ENCODE results near the gene QPCT. TPM values are rescaled to one million over a fixed set of nuclear protein-coding genes. Genes with fewer than 3 reads are reported as not detected.

QPCT gene
- total RNA-seq, 1 experiment from 2014 or later: not detected

DNA sequence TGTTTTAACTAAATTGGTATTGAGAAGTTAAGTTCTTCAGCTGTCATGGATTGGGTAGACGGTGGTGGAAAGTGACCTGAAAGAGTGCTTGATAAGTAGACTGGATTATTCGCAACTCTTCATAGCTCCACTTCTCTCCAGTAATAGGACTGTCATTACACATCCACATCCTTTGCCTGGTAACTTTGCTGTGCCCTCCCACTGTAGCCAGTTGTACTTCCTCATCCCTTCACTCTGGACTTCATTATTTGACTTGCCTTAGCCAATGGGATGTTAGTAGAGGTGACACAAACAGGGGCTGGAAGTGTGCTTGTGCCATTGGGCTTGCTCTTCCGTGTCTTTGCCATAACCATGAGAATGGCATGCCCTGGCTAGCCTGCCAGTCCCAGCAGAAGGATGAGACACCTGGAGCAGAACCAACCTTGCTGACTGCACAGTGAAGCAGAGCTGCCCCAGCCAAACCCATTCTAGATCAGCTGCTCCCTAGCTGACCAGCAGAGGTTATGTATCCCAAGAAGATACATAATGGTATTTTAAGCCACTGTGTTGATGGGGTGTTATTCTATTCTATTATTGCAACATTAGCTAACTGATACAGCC lies 16.9 kb downstream of the QPCT start:
- Histone ChIP-seq H2BK5ac (ENCODE audit: insufficient read length, low read length) (no peak overlapping the region), H3K9ac (ENCODE audit: extremely low read depth, insufficient read length, low read length) (no peak overlapping the region), H2AK5ac (ENCODE audit: insufficient read length, low read length) (no peak overlapping the region), H3K4ac (ENCODE audit: low read depth, low read length) (no peak overlapping the region), H3K9me3 (ENCODE audit: control insufficient read depth, low read depth, low read length) (no peaks in the 10 kb centered on the region), H3K23me2 (ENCODE audit: insufficient read length, low read depth, low read length, poor library complexity, severe bottlenecking) (no peaks in the 10 kb centered on the region), H3K4me1 (ENCODE audit: insufficient read depth, low read length) (no peaks in the 10 kb centered on the region), H3K79me2 (ENCODE audit: insufficient read depth, low read length) (no peaks in the 10 kb centered on the region), H3K14ac (ENCODE audit: insufficient read depth, low read length) (no peak overlapping the region), H2BK12ac (ENCODE audit: insufficient read length, low read depth, low read length) (no peak overlapping the region), H2BK15ac (ENCODE audit: low read depth, low read length) (no peak overlapping the region), H3K23ac (ENCODE audit: insufficient read length, low read depth, low read length) (no peak overlapping the region), H3K79me1 (ENCODE audit: insufficient read depth, low read depth, low read length, poor library complexity, severe bottlenecking) (no peaks in the 10 kb centered on the region), H3K18ac (ENCODE audit: insufficient read length, low read depth, low read length) (no peak overlapping the region), H2AFZ (ENCODE audit: low read length) (no peak overlapping the region), H2BK20ac (ENCODE audit: low read depth, low read length, poor library complexity, severe bottlenecking) (no peak overlapping the region), H3K27me3 (ENCODE audit: insufficient read depth, low read length) (no peaks in the 10 kb centered on the region), H3T11ph (ENCODE audit: low read length) (no peak overlapping the region), H4K20me1 (ENCODE audit: control insufficient read depth, insufficient read depth, insufficient read length) (no peaks in the 10 kb centered on the region), H3K27ac (ENCODE audit: insufficient read length, low read depth, low read length) (no peak overlapping the region), H2BK120ac (ENCODE audit: low read depth, low read length, poor library complexity, severe bottlenecking) (no peak overlapping the region), H3K4me2 (ENCODE audit: insufficient read depth, insufficient read length, low read length) (no peak overlapping the region), H4K8ac (replicated peaks; ENCODE audit: insufficient read length, low read depth, low read length) (no peak overlapping the region), H4K5ac (ENCODE audit: insufficient read length, low read depth, low read length) (no peak overlapping the region), H3K56ac (ENCODE audit: insufficient read length, low read depth, low read length) (no peak overlapping the region), H4K91ac (ENCODE audit: insufficient read length, low read depth, low read length) (no peak overlapping the region)
- no peak overlapping the region for H3K4me3 Mint-ChIP-seq
- TF ChIP-seq, protein P1, sequence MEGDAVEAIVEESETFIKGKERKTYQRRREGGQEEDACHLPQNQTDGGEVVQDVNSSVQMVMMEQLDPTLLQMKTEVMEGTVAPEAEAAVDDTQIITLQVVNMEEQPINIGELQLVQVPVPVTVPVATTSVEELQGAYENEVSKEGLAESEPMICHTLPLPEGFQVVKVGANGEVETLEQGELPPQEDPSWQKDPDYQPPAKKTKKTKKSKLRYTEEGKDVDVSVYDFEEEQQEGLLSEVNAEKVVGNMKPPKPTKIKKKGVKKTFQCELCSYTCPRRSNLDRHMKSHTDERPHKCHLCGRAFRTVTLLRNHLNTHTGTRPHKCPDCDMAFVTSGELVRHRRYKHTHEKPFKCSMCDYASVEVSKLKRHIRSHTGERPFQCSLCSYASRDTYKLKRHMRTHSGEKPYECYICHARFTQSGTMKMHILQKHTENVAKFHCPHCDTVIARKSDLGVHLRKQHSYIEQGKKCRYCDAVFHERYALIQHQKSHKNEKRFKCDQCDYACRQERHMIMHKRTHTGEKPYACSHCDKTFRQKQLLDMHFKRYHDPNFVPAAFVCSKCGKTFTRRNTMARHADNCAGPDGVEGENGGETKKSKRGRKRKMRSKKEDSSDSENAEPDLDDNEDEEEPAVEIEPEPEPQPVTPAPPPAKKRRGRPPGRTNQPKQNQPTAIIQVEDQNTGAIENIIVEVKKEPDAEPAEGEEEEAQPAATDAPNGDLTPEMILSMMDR (conservative IDR thresholded peaks at IDR 0.05): no peak
- H3K4me1 Mint-ChIP-seq: peaks cover 2 to 3% of the 10 kb centered on the region in 2 experiments
- no peak overlapping the region for H3K27ac Mint-ChIP-seq
- no peaks in the 10 kb centered on the region for H3K27me3 Mint-ChIP-seq (ENCODE audit: low read depth)
- no peak for DNase-seq
- WGBS (ENCODE audit: extremely low coverage, insufficient read length, low lambda C conversion rate): no CpG with 5 or more reads among the region's 3 CpGs
- no peaks in the 10 kb centered on the region for H3K9me3 Mint-ChIP-seq
- H3K36me3 Mint-ChIP-seq (ENCODE audit: insufficient read depth in 1 of 3, low read depth in 3 of 3): no peaks in the 10 kb centered on the region

All from H9 (cell line).